Head of caudate nucleus (tissue), 42 donors: Measurements from ENCODE around the gene MGMT.
A peak's percentile ranks its signal among the peaks of the same experiment; 100 is the strongest.

ENCODE experiments used
- DNase-seq, 42 donors: peaks; one replicate each; pipeline versions ENCODE4 v3.0.0 to v3.0.0-alpha.2; 2020 to 2021; ENCODE audit warnings: mixed read lengths in 7 of 42
- intact Hi-C: fragments of 100-400 bp; cut with DNase I; formaldehyde crosslinking; loops from one replicate; pipeline ENCODE4 v1.15.0; 2022

Gene MGMT

DNA sequence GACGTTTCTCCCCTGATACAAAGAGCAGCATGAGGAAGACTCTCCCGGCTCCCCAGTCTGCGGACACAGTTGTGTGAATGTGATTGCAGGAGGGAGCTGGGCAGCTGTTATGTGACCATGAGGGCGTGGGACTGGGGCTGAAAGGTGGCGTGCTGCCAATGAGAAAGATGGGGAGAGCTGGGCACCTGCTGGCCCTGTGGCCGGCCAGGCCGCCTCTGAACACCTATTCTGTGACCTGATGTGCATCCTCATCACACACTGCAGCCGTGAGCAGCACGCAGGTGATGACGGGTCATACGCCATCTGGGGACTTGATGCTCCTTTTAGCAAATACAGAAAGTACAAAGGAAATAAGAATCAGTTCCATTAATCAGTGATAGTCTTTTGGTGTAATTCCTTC is 86.9 kb downstream of the MGMT start:
- peak in 2 of 42 donors; percentile 19 to 28 for DNase-seq
- intact Hi-C loops, result no loop called here

DNA sequence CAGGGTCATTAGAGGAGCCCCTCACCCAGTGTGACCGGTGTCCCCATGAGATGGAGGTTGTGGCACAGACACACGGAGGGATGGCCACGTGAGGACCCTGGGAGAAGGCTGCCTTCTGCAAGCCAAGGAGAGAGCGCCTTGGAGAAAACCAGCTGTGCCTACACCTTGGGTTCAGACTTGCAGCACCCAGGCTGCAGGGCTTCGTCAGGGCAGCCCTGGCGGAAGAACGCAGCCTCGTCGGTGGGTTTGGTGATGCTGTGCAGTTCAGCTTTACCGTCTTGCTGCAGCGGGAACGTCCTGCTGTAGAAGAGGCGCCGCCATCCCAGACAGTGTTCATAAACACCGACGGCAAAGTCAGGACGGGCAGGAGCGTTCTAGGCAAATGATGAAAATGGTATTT is 89.3 kb downstream of the MGMT start:
- peak in 3 of 42 donors; percentile 5 to 16 (median 11) for DNase-seq
- intact Hi-C loops, result no loop called here

DNA sequence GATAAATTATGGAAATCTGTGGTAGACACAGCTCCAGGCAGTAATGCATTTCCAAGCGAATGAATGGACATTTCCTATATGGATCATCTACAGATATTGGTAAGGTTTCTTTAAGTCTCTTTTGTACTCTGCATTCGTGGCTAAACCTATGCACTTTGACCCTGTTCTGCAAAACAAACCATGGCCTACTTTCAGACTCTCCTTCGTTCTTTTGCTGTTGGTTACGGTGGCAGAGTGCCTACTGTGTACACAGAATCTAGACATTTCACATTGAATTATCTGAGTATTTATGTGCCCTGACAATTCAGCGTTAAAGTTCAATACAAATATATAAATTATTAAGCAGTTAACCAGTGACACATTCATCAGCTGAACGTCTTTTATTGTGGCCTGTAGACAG is 93.3 kb downstream of the MGMT start:
- intact Hi-C loops, result no loop called here
- peak in 1 of 42 donors; percentile 22 for DNase-seq

DNA sequence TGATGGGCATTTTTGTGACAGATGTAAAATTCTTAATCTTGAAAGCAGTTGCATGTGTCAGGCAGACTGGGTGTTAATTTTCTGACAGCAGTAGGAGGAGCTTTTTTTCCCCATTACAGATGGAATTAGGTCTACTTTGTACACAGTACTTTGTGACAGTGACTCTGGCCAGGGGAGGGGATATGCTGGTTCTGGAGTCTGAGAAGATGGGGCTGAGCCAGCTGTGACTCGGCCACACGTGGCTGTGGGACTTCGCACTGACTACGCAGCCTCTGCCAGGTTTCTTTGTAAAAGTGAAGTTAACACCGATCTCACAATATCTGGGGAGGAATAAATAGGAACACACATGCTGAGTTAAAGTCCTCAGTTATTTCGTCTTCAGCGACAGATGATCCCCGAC is 95.4 kb downstream of the MGMT start:
- intact Hi-C loops, result no loop called here
- peak in 2 of 42 donors; percentile 34 for DNase-seq

DNA sequence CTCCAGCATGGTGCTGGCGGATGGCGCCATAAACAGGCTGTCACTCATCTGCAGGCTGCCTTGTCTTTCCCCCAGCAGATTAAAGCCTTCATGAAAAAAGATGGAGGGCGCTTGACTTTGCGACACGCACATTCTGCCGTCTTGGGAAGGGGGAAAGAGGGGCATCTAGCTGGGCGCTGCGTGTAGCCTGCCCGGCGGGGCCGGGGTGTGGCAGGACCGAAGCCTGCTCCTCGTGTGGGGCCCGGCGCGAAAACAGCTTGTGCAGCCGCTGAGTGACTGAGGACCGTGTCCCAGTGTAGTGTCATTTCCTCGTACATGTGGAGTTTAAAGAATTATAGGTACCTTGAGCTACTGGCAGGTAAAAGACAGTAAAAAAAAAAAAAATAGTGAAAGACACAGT is 97.9 kb downstream of the MGMT start:
- intact Hi-C loops, result no loop called here
- peak in 2 of 42 donors; percentile 9 to 33 for DNase-seq

DNA sequence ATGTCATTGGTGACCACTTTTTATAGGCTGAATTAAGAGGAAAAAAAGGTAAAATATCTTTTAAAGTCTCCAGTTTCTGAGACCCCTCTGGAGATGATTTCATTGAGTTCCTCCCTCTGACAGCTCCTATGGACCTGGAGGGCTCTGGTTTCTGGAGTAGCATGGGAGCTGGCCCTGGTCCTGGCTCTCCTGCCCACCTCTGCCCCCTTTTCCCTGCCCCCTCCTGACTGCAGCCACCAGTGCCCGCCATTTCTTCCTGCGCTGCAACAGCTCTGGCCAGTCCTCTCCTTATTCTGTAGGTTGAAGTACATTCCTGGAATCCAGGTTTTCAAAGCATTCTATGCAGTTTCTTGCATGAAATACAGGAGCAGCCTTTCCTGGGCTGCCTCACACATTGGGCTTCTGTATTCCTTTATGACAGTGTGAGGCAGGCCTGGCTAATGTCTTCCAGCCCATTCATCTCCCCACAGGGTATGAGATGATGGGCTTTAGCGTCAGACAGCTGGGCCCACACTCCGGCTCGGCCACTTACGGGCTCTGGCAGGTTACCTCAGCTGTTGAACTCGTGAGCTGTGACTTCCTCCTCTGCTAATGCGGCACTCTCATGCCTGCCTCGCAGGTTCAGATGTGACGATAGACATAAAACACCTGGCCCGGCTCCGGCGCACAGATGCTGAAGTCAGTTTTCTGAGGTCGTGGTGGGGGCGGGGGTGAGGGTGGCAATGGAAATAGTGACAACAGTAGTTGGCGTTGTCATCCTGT is 101.7 kb downstream of the MGMT start:
- intact Hi-C loops, result no loop called here
- DNase-seq, result peak in 2 of 42 donors; percentile 14 to 22

DNA sequence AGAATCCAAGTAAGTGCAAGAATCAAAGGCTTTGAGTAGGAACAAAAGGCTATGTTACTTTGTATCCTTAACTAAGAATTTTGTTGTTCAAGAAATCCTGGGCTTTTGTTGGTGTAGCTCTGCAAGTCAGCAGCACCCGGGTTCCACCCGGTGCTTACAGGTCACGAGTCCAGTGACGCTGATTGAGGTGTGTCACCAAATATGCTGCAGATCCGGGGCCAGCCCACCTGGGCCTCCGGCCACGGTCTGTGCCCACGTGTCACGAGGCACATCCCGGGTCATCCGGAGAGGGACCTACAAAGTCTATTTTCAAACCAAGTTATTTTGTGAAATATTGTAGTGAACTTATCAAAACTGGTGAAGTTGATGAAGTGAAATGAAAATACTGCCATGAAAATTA is 103.1 kb downstream of the MGMT start:
- intact Hi-C loops, result no loop called here
- peak in 2 of 42 donors; percentile 25 to 32 for DNase-seq

DNA sequence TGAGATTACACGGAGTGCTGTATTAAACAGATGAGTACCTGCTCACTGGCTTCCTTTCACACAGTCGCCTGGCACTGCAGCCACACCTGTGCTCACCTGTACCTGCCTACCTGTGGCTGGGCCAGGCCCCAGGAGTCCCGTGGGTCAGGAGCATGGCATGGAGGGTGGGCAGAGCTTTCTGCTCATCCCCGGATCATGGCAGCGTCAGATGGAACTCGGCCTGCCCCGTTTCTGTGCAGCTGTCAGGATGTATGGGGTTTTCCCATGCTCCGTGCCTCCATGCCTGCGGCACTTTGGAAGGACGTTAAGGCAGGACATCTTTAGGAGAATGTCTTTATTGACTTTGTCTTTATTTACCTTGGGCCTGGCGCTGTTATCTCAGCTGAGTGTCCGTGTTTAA is 112.2 kb downstream of the MGMT start:
- peak in 2 of 42 donors; percentile 16 to 32 for DNase-seq
- intact Hi-C loops, result no loop called here

DNA sequence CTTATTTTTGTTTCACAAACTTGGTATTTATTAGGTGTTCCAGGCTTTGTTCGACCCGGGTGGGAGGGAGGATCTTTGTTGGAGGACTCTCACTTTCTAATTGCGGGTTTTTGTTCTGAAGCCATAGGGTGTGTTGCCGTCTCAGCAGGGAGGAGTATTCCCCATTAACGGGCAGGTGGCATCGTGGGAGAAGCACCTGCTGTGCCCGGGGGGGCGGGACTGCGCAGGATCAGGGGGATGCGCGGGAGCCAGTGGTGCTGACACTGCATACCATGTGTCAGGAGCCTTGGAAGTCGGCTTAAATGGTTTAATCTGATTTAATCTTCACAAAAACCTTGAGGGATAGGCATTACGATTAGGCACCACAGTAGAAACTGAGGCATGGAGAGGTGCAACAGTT is 113.0 kb downstream of the MGMT start:
- DNase-seq, result peak in 1 of 42 donors; percentile 9
- intact Hi-C loops, result no loop called here

DNA sequence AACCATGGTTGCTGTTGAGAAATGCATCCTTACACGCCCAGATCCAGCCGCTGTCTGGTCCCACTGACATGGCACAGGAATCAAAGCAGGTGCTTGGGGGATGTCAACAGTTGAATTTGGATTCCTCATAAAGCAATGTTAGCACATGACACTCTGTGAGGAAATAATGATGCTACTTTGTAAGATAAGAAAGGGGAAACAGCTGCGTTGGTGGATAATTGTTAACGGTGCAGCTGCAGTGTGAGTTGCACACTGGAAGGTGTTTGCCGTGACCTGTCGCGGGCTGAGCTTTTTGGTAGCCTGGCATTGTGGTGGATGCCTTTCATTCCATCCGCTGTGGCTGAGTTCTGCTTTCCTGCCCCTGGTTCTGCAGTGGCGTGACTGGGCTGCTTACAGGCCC is 113.9 kb downstream of the MGMT start:
- DNase-seq, result no peak
- intact Hi-C loops, result no loop called here

DNA sequence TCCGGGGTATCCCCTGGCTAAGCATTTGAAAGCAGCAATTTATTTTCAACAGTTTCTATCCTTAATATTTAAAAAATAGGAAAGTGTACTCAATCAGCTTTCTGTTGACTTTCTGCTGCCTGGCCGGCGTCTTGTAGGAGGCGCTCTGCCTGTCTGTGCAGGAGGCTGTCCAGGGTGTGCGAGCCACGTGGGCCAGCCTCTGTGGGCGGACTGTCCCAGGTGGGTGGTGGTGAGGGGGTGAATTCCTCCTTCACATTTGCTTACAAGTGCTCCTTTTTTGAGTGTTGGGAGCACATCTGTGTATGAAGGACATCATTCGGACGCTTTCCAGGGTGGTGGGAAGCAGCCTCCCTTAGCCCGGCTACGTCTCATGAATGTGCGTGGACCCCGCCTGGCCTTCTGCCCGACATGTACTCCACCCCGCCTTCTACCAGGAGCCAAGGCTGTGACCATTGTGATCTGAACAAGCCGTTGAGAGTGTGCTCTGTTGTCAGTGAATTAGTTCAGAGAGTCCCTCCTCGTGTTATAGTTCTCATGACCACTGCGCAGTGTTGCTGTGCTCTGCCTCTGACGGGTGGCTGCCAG is 114.9 kb downstream of the MGMT start:
- DNase-seq, result peak in 1 of 42 donors; percentile 26
- intact Hi-C loops, result no loop called here

DNA sequence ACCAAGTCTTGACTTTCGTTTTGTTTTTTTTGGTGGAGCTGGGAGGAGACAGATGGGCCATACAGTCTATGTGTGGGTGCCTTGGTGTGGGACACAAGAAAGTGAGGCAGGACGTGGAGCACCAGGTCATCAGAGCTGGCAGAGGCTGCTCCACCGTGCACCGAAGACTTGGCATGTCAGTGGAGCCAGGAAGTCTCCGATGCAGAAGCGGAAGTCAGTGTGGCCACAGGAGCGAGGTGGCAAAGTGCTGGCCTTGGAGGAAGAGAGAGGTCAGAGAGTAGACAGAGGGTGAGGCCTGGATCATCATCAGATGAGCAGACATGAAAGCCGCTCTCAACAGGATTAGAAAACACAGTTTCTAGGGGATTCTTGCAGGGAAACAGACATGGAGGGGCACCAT is 116.8 kb downstream of the MGMT start:
- intact Hi-C loops, result no loop called here
- peak in 1 of 42 donors; percentile 31 for DNase-seq

DNA sequence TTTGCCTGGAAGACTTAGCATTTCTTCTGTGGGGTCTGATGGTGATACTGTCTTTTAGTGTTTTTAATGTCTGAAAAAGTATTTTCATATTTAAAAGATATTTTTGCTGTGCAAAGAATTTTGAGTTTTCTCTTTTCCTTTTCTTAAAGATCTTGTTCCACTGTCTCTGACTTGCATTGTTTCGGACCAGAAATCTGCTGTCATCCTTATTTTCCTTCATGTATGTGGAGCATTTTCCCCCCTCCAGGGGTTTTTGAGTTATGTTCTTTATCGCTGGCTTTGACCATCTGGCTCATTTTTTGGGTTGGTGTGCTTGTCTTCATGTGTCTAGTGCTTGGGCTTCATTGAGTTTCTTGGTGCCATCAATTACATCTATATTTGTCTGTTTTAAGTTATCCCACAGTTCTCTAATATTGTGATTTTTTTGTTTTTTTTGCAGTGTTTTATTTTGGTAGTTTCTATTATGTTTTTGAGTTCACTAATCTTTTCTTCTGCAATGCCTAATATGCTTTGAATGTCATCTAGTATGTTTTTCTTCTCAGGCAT is 119.9 kb downstream of the MGMT start:
- DNase-seq, result no peak
- intact Hi-C loops, result no loop called here

DNA sequence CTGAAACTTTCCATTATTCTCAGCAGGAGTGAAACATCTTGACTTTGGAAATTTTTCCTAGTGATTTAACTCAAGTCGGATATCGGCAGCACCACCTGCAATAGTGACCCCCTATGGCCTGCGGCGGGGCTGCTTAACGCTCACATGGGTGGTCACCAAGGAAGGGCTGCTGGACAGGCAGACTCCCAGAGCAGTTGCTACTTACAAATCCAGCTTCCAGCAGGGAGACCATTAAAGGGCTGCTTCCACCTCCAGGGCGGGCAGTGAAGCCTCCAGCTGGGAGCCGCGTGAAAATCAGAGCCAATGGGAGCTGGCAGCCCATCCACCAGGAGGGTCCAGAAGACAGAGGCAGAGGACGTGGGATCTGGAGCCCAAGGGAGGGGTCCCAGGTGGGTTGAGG is 122.5 kb downstream of the MGMT start:
- intact Hi-C loops, result no loop called here
- DNase-seq, result peak in 1 of 42 donors; percentile 31

DNA sequence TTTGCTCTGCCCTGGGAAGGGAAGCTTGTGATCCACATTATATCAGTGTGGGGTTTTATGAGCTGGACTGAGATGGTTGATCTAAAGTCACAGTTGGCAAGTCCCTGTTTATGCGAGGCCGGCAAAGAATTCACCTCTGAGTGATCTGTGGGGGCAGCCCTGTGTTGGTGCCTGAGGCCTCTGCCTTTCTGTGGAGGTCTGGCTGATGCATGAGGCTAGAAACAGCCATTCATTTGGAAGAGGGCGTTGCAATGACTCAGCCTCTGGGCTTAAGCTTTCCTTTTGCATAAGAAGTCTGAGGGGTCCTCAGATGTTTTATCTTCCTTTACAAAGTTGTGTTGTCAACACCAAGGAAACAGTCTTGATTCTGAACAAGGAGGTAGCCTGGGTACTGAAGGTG is 126.9 kb downstream of the MGMT start:
- intact Hi-C loops, result no loop called here
- peak in 1 of 42 donors; percentile 30 for DNase-seq

DNA sequence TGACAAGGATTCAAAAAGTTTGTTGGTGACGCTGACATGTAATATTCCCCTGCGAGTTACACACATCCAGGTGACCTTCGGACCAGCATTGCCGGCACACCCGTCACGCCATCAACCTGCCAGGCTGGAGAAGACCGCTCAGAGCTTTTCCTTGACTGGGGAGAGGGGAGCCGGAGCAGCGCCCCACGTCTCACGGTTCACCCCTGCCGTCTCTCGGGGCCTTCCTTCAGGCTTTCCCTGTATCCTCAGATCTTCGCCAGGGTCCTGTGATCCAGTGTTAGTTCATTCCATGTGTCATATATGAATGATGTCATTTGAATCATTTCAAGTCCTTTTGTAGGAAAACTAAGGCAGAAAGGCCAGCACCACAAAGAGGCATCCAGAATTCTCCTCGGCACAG is 127.8 kb downstream of the MGMT start:
- DNase-seq, result peak in 1 of 42 donors; percentile 21
- intact Hi-C loops, result no loop called here

DNA sequence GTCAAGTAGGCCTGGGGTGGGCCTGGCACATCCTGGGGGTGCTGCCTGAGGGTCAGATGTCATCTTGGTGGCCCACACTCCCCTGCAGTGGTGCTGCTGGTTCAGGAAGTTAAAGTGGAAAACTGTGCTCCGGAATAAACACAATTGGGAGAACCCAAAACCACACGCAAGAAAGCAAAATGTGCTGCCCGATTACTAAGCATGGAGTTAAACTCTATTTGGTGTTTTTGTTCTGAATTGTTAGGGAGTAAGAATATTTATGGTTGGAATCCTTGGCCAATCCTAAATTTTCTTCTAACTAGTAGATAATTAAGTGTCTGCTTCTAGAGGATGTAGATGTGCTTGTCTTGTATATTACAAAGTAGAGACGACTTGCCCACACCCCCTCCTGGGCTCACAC is 131.4 kb downstream of the MGMT start:
- intact Hi-C loops, result no loop called here
- DNase-seq, result peak in 1 of 42 donors; percentile 25

DNA sequence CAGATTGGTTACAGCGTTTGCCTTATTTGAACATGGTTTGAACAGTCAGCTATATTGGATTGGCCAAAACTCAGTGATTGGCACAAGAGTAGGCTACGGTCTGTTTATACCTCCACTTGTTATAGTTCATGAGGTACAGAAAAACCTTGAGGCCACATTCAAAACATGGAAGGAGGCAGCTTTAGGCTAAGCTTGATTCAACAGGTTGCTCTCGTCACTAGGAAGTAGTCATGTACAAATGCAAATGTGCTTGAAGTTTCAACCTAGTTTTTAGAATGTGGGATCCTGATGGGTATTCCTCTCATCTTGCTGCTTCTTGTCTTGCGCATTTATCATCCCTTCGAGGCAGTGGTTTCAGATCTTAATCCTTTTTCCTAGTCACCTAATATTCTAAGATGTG is 132.1 kb downstream of the MGMT start:
- DNase-seq, result no peak
- intact Hi-C loops, result no loop called here

DNA sequence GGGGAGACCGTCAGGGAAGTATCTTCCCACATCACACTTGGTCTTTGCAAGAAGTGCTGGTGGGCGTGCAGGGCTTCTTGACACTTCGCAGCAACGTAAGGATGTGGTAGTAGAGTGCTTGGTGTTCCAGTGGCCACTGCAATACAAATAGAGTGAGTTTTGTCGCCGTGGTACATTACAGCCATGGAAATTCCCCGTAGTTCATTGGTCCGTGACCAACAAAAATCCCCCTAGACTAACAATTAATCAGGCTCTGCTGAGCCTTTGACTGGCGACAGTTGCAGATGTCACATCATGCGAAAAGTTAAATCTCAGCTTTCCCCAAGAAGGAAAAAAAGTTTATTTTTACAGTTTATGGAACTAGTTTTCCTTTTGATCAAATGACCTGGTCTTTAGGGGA is 134.7 kb downstream of the MGMT start:
- DNase-seq, result no peak
- intact Hi-C loops, result no loop called here

DNA sequence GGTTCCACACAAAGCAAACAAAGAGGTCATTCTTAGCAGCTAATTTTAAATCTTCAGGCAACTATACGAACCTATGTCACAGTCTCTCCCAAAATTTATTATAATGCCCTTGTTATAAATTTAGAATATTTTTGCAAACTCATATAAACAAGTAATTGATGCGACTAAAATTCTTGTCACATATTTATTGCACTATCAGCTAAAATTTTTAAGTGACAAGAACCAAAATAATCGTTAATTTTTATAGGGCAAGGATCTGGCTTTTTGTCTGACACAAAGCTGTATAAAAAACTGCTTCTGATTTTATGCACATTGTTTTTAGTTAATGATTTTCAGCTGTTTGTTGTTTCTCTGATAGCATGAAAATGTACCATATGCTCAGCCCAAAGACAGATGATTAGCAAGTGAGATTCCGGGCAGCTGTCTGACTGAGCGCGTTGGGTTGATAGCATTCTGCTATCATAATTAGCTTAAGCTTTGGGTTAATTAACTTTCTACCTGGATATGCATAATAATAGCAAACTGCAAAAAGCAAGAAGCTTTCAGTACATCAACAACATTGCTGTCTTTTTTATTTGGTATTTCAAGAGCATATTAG is 136.0 kb downstream of the MGMT start:
- intact Hi-C loops, result no loop called here
- no peak for DNase-seq
